ENCODE results near the gene ADCY3.

- TF ChIP-seq CTCF (IDR thresholded peaks at IDR 0.05) (no peak), ZFX (IDR thresholded peaks at IDR 0.05; ENCODE audit: borderline replicate concordance) (no peak)
Measured at GRCh38 chr2:24893934-24894333, 26.1 kb downstream of the ADCY3 start.
